Right renal pelvis (tissue), 4 donors: ENCODE measurements around the gene PXYLP1. TPM values are rescaled to one million over a fixed set of nuclear protein-coding genes. Genes with fewer than 3 reads are reported as not detected.

Experiments
- DNase-seq, 4 donors: peaks; one replicate each; pipeline ENCODE4 v3.0.0-alpha.2; 2013; ENCODE audit warnings: low read depth in 4 of 4, low spot score in 3 of 4, missing footprints in 1 of 4
- polyA plus RNA-seq, 4 donors: library from polyadenylated mRNA; unstranded; fragments of 120-200 nt; gene quantifications; one replicate each; pipeline ENCODE4 v1.2.1, GENCODE V29; 2013; ENCODE audit not compliant: insufficient read length in 4 of 4

The PXYLP1 gene
- polyA plus RNA-seq, 4 donors, result 36.0 to 45.1 (median 42.0) TPM

GRCh38 chr3:141269961-141270360 is 38.3 kb downstream of the PXYLP1 start:
- no peak for DNase-seq

DNA sequence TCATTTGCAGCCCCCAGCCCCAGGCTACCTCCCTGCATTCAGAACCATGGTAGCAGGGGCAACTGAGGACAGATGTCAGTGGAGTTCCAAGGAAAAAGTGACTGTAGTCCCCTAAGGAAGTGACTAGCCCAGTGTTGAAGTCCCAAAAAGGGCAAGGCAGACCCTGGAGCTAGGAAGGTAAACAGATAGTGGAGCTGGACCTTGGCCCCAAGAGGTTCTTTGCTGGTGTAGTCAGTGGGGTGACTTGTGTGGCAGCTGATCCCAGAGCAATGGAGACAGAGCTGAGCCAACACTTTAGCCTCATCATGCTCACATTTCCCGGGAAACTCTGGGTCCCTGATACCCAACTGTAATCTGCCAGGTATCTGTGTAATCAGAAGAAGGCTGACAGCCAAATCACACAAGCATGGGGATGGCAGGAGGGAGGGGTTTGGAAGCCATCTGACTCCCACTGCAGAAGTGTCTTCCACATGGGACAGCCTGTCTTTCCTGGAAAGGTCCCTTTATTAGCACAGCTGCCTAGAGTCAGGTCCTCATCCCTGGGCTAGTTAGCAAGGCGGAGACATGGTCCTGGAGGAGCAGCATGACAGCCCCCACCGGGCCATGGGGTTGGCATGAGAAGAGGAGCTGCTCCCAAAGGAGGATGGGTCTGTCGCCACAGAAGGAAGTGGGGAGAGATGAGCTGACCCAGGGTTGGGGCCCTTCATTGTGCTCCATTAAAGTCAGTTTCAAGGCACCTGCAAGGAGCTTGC is 39.8 kb downstream of the PXYLP1 start:
- no peak for DNase-seq

DNA sequence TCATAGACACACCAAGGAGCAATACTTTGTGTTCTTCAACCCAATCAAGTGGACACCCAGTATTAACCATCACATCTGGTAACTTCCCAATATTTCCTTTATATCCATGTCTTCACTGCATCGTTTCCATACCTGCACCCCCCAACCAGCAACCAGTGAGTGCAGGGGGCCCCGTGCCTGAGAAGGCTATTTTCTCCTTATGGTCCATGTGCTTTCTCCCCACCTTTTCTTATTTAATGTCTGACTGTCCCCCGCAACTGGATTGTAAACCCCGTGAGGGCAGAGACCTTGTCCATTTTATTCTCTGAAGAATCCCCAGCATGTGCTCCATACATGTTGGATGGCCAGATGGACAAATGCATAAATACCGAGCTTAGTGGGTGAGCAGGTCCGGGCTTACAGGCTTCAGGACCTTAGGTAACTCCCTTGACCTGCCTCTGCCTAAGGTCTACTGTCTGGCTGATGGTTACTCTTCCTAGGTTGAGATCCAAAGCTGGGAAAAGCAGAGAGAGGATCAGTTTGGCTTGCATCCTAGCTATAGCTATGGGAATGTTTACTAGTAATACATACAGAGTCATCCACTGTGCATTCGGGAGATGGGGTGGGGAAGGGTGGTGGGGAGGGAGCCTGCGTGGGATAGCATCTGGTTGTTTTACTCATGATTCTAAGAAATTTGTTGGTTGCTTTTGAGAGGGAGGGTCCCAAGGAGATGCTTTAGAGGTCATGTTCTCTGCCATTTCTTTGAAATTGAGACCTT is 41.5 kb downstream of the PXYLP1 start:
- DNase-seq, result no peak

GRCh38 chr3:141273700-141274410 is 42.2 kb downstream of the PXYLP1 start:
- no peak for DNase-seq

DNA sequence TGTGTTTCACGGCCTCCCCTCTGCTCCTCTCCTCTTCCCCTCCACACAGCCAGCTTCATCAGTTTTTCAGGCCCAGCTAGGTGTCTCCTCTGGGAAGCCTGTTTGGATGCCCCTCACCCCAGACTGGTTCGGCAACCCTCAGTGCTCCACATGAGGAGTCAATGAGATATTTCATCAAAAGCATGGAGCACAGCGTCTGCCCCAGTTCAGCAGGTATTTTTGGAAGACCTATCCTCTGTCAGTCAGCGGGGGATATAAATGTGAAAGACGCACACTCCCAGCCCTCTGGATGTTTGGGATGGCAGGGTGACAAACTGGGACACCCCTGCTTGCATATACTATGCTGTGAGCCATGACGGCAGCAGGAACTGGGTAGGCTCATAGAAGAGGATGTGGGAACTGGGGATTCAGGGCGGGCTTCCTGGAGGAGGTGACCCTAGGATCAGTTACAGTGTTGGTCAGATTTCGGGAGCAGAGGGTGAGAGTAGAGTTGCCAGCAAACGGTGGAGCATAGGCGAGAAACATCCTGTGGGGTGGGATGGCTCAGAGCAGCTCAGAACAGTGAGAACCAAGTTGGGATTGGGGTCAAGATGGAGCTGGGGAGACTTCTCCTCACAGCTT is 42.9 kb downstream of the PXYLP1 start:
- DNase-seq, result no peak

DNA sequence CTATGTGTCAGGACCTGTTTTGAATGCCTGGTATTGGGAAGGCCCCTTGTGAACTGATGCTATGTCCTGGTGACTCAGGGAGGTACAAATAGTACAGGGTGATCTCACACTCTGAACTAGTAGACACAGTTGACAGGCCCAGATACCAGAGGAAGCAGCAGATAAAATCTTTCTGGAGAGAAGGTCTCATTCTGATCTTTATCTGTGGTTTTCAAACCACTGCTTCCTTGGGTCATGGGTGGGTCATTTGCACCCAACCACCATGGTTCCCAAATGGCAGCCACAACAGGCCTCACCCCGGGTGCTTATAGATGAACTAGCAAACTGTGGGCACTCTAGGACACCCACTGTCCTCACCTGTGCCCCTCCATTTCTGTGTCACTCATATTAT is 43.4 kb downstream of the PXYLP1 start:
- no peak for DNase-seq

- no peak for DNase-seq
Measured at GRCh38 chr3:141275511-141275910, 43.9 kb downstream of the PXYLP1 start.

- no peak for DNase-seq
Measured at GRCh38 chr3:141275973-141276372, 44.3 kb downstream of the PXYLP1 start.

DNA sequence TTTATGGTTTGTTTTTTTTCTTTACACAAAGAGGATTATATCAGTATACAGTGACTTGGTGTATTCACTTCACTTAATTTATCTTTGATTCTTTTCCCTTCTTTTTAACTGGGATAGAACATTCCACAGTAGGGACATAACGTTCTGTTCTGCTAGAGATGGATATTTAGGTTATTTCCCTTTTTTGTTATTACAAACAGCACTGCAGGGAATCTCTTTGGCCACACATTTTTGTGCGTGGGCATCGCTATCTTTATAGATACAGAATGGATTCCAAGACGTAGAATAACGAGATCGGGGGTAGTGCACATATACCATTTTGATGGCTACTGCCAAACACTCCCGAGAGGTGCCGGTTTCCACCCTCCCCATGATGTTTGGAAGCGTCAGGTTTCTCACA is 44.8 kb downstream of the PXYLP1 start:
- no peak for DNase-seq

DNA sequence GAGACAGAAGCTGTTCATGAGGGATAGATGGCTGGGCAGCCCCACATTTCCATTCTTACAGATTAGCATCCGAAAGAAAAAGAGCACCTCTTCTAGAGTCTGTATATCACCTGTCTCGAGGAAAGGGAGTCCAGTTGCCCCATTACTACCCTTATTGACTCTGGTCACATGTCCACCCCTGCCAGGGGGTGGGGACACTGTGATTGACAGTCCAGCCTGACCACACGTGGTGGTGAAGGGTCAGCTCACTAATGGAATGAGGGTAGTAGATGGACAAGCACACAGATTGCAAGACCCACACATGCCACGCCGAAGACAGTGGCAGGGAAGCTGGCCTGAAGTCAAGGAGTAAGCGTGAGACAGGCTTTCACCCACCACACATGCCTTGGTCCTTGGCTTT is 45.8 kb downstream of the PXYLP1 start:
- no peak for DNase-seq

GRCh38 chr3:141278196-141279076 is 46.8 kb downstream of the PXYLP1 start:
- DNase-seq, result no peak

DNA sequence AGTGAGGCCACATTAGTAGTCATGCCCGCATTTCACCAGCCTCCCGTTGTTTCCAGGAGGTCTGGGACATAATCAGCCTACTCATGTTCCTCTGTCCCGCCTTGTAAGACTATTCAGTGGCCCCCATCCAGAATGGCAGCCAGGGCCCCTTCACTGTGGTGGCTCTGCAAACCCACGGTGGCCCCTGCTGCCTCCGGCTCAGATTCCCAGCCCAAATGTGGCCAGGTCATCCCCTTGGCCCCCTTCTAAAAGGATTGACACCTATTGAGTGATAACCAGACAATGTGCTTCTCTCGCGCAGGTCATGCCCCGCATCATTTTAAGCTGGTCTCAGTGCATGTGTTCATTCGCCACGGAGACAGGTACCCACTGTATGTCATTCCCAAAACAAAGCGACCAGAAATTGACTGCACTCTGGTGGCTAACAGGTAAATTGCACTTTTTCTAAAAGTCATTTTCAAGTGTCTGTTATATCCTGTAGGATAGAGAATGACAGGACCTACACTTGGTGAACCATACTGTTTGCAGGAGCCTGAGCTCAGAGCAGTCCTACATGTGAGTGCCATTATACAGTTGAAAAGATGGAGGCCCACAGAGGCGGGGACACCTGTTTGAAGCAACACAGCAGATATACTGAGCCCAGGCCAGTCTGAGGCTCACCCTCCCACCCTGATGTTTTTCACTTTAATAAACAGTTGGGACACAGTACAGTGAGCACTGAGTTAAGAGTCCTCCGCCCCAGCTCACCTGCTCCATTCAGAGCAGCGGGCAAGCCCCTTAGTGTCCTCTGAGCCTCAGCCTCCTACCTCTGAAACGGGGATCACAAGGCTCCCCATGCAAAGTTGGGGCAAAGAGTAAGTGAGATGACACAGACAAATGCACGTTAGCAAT is 47.7 kb downstream of the PXYLP1 start:
- DNase-seq, result peak in 1 of 4 donors; percentile 16

DNA sequence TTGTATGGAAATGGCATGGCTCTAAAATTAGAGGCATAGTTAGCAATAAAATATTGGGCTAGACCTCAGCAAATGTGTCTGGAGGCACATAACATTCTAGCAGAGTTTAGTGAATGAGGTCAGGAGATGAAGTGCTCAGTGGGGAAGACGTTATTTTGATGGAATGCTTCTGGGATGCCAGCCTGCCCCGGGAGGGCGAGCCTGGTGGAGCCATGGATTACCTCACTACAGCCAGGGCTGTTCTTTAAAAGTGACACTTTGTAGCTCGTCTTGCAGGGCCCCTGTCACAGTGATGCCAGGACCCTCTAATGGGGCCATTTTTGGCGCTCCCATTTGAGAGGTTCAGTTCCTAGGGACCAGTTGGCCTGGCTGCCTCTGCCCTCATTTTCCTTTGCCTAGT is 48.5 kb downstream of the PXYLP1 start:
- DNase-seq, result no peak

DNA sequence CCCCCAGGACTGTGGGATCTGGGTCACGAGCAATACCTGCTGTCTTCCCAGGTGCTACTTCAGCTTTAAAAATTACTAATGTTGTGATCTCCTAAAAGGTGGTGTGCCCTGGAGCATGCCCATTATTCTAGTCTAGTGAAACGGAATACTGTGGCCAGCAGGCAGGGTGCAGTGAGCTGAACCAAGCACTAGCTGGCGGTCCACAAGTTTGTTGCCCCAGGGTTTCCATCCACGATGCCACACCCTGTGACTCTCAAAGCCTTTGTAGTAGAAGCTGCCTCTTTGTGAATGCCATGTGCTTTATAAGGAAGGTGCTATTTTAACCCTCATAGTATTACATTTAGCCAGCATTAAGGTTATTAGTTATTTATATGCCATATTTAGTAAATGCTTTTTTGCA is 49.1 kb downstream of the PXYLP1 start:
- no peak for DNase-seq

DNA sequence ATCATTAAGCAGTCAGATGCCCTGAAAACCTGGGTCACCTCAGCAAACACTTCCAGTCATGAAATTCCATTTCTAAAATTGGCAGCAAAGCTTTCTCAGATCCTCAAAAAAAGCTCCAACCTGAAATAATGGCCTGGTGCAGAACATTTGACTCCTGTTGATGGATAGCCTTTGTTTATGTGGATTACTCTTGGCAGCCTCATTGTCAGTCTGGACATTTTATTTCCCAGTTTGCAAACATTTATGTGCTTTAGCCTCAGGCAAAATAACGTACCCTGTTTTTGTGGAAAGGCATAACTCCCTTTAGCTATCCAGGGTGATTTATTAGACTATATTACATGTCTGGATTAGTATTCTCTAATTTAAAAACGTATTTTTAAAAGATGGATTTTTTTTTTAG is 53.9 kb downstream of the PXYLP1 start:
- no peak for DNase-seq

- DNase-seq, result no peak
Measured at GRCh38 chr3:141286856-141287255, 55.2 kb downstream of the PXYLP1 start.

DNA sequence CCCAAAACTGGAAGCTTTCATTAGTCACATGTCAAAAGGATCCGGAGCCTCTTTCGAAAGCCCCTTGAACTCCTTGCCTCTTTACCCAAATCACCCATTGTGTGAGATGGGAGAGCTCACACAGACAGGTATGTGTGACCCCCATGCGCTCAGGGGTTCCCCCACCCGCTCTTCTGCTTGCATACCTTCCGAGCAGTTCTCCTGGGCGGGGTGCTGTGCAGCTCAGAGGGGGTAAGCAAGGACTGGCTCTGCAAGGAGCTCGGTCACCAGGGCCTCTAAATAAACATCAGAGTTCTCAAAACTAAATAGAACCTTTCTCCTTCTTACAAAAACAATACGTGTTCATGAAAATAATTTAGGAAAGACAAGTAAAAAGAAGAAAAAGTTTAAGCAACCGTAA is 55.7 kb downstream of the PXYLP1 start:
- DNase-seq, result no peak

DNA sequence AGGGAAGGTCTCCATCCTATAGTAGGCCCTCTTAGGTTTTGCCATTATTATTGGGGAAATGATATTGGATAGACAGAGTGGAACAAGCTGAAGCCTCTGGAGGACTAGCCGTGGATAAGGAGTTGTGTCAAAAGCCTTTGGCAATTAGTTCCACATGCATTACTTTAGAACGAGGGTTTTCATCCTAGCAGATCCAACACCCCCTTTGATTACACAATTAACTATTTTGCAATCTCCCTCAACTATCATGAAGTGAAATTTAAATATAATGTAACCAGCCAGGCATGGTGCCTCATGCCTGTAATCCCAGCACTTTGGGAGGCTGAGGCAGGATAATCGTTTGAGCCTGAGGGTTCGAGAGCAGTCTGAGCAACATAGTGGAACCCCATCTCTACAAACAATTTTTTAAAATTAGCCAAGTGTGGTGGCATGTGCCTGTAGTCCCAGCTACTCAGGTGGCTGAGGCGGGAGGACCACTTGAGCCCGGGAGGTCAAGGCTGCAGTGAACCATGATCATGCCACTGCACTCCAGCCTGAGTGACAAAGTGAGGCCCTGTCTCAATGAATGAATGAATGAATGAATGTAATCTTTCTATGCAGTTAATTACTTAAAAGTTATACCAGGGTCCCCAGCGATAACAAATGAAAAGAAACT is 56.8 kb downstream of the PXYLP1 start:
- DNase-seq, result no peak
